ENCODE results near the gene LRRC17. TPM values are rescaled to one million over a fixed set of nuclear protein-coding genes. Genes with fewer than 3 reads are reported as not detected.

Gene LRRC17
- total RNA-seq, 1 donor, result 12.3 TPM

DNA sequence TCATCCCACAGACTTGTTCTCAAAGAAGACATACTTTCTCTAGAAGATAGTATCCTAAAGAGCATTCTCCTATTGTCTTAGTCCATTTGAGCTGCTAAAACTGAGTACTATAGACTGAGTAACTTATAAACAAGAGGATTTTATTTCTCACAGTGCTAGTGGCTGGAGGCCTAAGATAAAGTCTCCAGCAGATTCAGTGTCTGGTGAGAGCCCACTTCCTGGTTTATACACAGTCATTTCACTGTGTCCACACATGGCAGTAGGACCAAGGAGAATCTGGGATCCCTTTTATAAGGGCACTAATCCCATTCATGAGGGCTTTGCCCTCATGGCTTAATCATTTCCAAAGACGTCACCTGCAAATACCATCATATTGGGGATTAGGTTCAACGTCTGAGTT is 68.7 kb downstream of the LRRC17 start:
- Histone ChIP-seq H3K27ac (ENCODE audit: low read depth, low read length) (no peak overlapping the region), H3K79me2 (ENCODE audit: insufficient read depth, low read length) (no peaks in the 10 kb centered on the region), H4K20me1 (ENCODE audit: insufficient read depth, low read length) (no peaks in the 10 kb centered on the region), H2AFZ (ENCODE audit: low read length) (no peak overlapping the region), H3K9me3 (ENCODE audit: low read depth, low read length) (no peaks in the 10 kb centered on the region), H3K4me3 (ENCODE audit: insufficient read depth, low read length) (no peak overlapping the region), H3K4me1 (ENCODE audit: insufficient read depth, low read length) (peaks cover 15% of the 10 kb centered on the region), H3K36me3 (ENCODE audit: insufficient read depth, low read length) (no peaks in the 10 kb centered on the region), H3K4me2 (ENCODE audit: insufficient read depth, low read length) (no peak overlapping the region), H3K27me3 (ENCODE audit: insufficient read depth, low read length) (no peaks in the 10 kb centered on the region)
- no peak for DNase-seq (ENCODE audit: insufficient read length, low spot score, missing footprints)
- TF ChIP-seq, protein P1, sequence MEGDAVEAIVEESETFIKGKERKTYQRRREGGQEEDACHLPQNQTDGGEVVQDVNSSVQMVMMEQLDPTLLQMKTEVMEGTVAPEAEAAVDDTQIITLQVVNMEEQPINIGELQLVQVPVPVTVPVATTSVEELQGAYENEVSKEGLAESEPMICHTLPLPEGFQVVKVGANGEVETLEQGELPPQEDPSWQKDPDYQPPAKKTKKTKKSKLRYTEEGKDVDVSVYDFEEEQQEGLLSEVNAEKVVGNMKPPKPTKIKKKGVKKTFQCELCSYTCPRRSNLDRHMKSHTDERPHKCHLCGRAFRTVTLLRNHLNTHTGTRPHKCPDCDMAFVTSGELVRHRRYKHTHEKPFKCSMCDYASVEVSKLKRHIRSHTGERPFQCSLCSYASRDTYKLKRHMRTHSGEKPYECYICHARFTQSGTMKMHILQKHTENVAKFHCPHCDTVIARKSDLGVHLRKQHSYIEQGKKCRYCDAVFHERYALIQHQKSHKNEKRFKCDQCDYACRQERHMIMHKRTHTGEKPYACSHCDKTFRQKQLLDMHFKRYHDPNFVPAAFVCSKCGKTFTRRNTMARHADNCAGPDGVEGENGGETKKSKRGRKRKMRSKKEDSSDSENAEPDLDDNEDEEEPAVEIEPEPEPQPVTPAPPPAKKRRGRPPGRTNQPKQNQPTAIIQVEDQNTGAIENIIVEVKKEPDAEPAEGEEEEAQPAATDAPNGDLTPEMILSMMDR (IDR thresholded peaks at IDR 0.05; ENCODE audit: extremely low read depth, low read depth, low read length), result no peak

DNA sequence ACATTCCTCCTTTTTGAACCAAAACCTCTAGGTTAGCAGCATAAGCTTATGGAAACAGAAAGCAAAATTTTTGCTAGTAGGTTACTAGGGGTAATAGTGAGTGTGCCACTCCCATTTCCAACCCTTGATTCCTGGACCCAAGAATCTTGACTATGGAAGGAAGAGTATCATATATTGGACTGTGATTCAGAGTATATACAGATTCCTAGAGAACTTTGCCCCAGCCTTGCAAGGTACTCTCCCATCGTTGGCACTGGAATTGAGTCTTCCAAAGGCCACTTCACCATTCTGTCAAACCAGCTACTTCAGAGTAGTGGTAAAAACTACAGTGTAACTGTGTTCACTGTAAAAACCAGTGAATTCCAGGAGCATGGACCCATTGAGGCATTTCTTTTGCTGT is 69.4 kb downstream of the LRRC17 start:
- Histone ChIP-seq H3K27me3 (ENCODE audit: insufficient read depth, low read length) (no peaks in the 10 kb centered on the region), H3K36me3 (ENCODE audit: insufficient read depth, low read length) (no peaks in the 10 kb centered on the region), H4K20me1 (ENCODE audit: insufficient read depth, low read length) (no peaks in the 10 kb centered on the region), H3K4me3 (ENCODE audit: insufficient read depth, low read length) (no peak overlapping the region), H3K4me2 (ENCODE audit: insufficient read depth, low read length) (no peak overlapping the region), H3K4me1 (ENCODE audit: insufficient read depth, low read length) (peaks cover 15% of the 10 kb centered on the region), H3K9me3 (ENCODE audit: low read depth, low read length) (no peaks in the 10 kb centered on the region), H2AFZ (ENCODE audit: low read length) (no peak overlapping the region), H3K27ac (ENCODE audit: low read depth, low read length) (no peak overlapping the region), H3K79me2 (ENCODE audit: insufficient read depth, low read length) (no peaks in the 10 kb centered on the region)
- TF ChIP-seq, protein P1 (IDR thresholded peaks at IDR 0.05; ENCODE audit: extremely low read depth, low read depth, low read length), result no peak
- no peak for DNase-seq (ENCODE audit: insufficient read length, low spot score, missing footprints)

DNA sequence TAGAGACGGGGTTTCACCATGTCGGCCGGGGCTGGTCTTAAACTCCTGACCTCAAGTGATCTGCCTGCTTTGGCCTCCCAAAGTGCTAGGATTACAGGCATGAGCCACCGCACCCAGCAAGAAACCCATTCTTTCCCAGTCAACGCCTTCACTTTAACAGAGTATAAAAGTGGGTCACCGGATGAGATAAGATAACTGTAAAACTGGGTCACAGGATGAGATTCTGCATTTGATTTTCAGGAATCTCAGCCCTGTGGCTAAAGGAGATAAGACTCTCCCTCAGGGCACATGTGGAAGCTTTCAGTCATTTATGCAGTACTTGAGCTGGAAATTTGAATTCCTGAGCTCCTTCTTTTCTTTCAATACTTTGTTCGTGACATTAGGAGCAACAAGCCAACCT is 70.8 kb downstream of the LRRC17 start:
- Histone ChIP-seq H3K27ac (ENCODE audit: low read depth, low read length) (no peak overlapping the region), H3K27me3 (ENCODE audit: insufficient read depth, low read length) (no peaks in the 10 kb centered on the region), H3K36me3 (ENCODE audit: insufficient read depth, low read length) (no peaks in the 10 kb centered on the region), H4K20me1 (ENCODE audit: insufficient read depth, low read length) (no peaks in the 10 kb centered on the region), H3K9me3 (ENCODE audit: low read depth, low read length) (no peaks in the 10 kb centered on the region), H3K79me2 (ENCODE audit: insufficient read depth, low read length) (no peaks in the 10 kb centered on the region), H3K4me1 (ENCODE audit: insufficient read depth, low read length) (peaks cover 12% of the 10 kb centered on the region), H2AFZ (ENCODE audit: low read length) (no peak overlapping the region), H3K4me2 (ENCODE audit: insufficient read depth, low read length) (no peak overlapping the region), H3K4me3 (ENCODE audit: insufficient read depth, low read length) (no peak overlapping the region)
- DNase-seq (ENCODE audit: insufficient read length, low spot score, missing footprints), result no peak
- TF ChIP-seq, protein P1 (IDR thresholded peaks at IDR 0.05; ENCODE audit: extremely low read depth, low read depth, low read length), result no peak

DNA sequence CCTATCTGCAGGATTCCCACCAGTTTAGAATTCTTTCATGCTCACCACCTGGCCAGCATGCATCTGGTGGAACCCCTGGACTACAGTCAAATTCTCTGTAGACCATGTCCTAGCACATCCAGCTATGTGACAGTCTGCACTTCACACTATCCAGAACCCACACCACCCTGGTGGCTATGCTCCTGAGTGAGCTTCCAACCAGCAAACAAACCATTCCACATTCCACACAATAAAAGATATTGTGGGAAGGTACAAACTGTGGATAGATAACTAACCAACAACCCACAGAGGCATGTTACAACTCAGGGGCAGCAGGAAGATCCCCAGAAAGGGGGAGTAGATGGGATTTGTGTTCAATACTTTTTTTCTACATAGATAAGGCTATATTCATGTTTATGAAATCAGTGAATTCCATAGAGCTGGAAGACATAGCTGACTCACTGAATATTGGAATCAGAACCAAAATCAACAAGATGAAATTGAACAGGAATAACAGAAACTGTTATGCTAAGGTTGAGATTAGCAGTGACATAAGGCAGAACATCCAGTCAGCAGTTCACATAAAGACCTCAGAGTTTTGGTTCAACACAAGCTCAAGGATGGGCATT is 72.5 kb downstream of the LRRC17 start:
- peak overlapping the region; percentile 12 for H3K4me2 ChIP-seq (ENCODE audit: insufficient read depth, low read length)
- no peaks in the 10 kb centered on the region for H3K79me2 ChIP-seq (ENCODE audit: insufficient read depth, low read length)
- H3K4me3 ChIP-seq (ENCODE audit: insufficient read depth, low read length), result no peak overlapping the region
- H3K4me1 ChIP-seq (ENCODE audit: insufficient read depth, low read length), result peaks cover 16% of the 10 kb centered on the region
- no peaks in the 10 kb centered on the region for H4K20me1 ChIP-seq (ENCODE audit: insufficient read depth, low read length)
- TF ChIP-seq, protein P1 (IDR thresholded peaks at IDR 0.05; ENCODE audit: extremely low read depth, low read depth, low read length), result no peak
- no peaks in the 10 kb centered on the region for H3K36me3 ChIP-seq (ENCODE audit: insufficient read depth, low read length)
- H3K27me3 ChIP-seq (ENCODE audit: insufficient read depth, low read length), result no peaks in the 10 kb centered on the region
- H2AFZ ChIP-seq (ENCODE audit: low read length), result no peak overlapping the region
- peak; percentile 66 for DNase-seq (ENCODE audit: insufficient read length, low spot score, missing footprints)
- H3K27ac ChIP-seq (ENCODE audit: low read depth, low read length), result peak overlapping the region; percentile 41
- H3K9me3 ChIP-seq (ENCODE audit: low read depth, low read length), result no peaks in the 10 kb centered on the region
